ENCODE measurements around the gene LHX6. TPM values are rescaled to one million over a fixed set of nuclear protein-coding genes. Genes with fewer than 3 reads are reported as not detected.
A peak's percentile ranks its signal among the peaks of the same experiment; 100 is the strongest.

LHX6 gene
- total and polyA plus RNA-seq, 2 of the 4 experiments (the other 2 are of a cell fraction) = under 0.01 to 0.05 TPM

DNA sequence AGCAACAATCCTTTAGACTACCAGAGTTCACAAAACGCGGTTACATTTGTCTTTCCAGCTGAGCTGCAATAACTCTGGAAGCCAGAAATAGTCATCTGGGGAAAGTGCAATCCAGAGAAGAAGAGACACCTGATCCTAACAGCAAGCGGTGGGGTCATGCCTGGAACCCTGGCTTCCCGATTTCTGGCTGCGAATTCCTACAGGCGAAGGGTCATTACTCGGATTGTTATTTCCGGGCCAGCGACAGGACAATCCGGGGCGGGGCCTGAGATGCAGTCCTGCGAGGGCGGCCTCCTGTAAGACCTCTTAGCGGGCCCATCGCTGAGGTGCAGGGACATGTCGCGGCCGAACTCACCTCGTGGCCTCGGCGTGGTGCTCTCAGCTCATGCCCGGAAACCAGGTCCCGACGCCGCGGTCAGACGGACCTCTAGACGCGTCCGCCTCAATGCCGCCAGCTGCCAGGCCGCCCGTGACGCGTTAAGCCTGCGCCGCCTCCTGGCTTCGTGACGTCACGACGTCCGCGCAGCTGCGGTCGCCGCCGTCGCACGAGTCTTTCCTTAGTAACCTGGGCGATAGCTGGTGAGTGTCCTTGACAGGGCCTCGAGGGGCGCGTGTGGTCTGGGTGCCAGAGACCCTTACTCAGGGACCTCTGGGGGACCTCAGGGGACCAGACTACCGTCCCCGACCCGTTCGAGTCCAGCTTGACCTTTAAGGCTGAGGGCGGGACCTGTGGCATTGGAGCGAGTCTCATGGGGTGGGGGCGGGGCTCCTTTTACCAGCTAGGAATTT, 35.8 kb upstream of the LHX6 start, which contains the start of the genes MRRF and RBM18 (continued):
- TF ChIP-seq, protein P1, sequence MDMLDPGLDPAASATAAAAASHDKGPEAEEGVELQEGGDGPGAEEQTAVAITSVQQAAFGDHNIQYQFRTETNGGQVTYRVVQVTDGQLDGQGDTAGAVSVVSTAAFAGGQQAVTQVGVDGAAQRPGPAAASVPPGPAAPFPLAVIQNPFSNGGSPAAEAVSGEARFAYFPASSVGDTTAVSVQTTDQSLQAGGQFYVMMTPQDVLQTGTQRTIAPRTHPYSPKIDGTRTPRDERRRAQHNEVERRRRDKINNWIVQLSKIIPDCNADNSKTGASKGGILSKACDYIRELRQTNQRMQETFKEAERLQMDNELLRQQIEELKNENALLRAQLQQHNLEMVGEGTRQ (IDR thresholded peaks at IDR 0.05; ENCODE audit: low read depth, low read length) = peak; percentile 55; the same call in 1 of the 2 replicates
- TF ChIP-seq RCOR1 (IDR thresholded peaks at IDR 0.05; ENCODE audit: insufficient replicate concordance, low read length) = peak; percentile 31
